ENCODE results near the gene AKAP10. TPM values are rescaled to one million over a fixed set of nuclear protein-coding genes. Genes with fewer than 3 reads are reported as not detected.

Gene AKAP10
- total and polyA plus RNA-seq, 2 of the 8 experiments (the other 6 are each of a cell fraction or from before 2014, with no cell fraction given) = 13.3 to 27.0 TPM

- TF ChIP-seq ATF3 (IDR thresholded peaks at IDR 0.05; ENCODE audit: insufficient read depth, low read depth, low read length) (no peak), ASH2L (IDR thresholded peaks at IDR 0.05; ENCODE audit: low read length) (no peak), SIN3A (conservative IDR thresholded peaks at IDR 0.05 in 1 of 2, IDR thresholded peaks at IDR 0.05 in 1 of 2; ENCODE audit: low read depth in 1 of 2, low read length in 2 of 2) (no peak), TEAD4 (IDR thresholded peaks at IDR 0.05; ENCODE audit: low read depth, low read length) (no peak), FOSL1 (IDR thresholded peaks at IDR 0.05; ENCODE audit: insufficient read depth, low read depth, low read length) (no peak)
Observed at GRCh38 chr17:19873346-19873745, 104.3 kb downstream of the AKAP10 start (continued).

Measured in H1 (cell line).